T-cell (primary cell): Measurements from ENCODE around the gene STAB1. TPM values are rescaled to one million over a fixed set of nuclear protein-coding genes. Genes with fewer than 3 reads are reported as not detected.

Experiments used
- ATAC-seq, 4 experiments: fragments of 200-7000 bp in 3 of 4; fragments of 150-1000 bp in 1 of 4; cut with Tn5 transposase; replicated peaks in 1 of 4; 1 replicate in 3 of 4; 2 replicates in 1 of 4; pipeline ENCODE4 v1.10.0; 2021; ENCODE audit warnings: moderate library complexity in 3 of 4, mild to moderate bottlenecking in 2 of 4, moderate number of reproducible peaks in 1 of 4
- CTCF ChIA-PET, 2 donors: fragments of 300-600 bp; sonication (Branson Sonifier 250); formaldehyde crosslinking; loops; one replicate each; lab custom pipeline; 2022; ENCODE audit warnings: antibody characterized with exemption in 2 of 2; lab: Charles Lee
- POLR2A ChIA-PET, 2 donors: fragments of 300-600 bp; sonication (Branson Sonifier 250); formaldehyde crosslinking; loops; one replicate each; lab custom pipeline; 2022; ENCODE audit warnings: antibody characterized with exemption in 2 of 2; lab: Charles Lee
- DNase-seq, 35 experiments: peaks; one replicate each; pipeline versions ENCODE4 v3.0.0 to v3.0.0-alpha.2; 2013 to 2023
- H3K27ac ChIP-seq: one replicate; pipeline ENCODE4 v1.5.1; 2013; ENCODE audit warnings: low read length
- H3K27me3 ChIP-seq, 2 experiments: replicated peaks in 1 of 2; 1 replicate in 1 of 2; 2 replicates in 1 of 2; pipeline versions ENCODE4 v1.6.1 to v1.7.0; 2013; ENCODE audit warnings: low read length in 1 of 2, mixed read lengths in 1 of 2; ENCODE audit not compliant: control insufficient read depth in 2 of 2, insufficient read depth in 2 of 2; ENCODE audit errors: extremely low read depth in 1 of 2
- H3K36me3 ChIP-seq, 2 donors: 1 replicate in 1 of 2; 2 replicates in 1 of 2; pipeline versions ENCODE4 v1.6.1 to v1.7.0; 2013; ENCODE audit warnings: low read length in 1 of 2; ENCODE audit not compliant: control insufficient read depth in 2 of 2, insufficient read depth in 1 of 2; ENCODE audit errors: extremely low read depth in 1 of 2
- H3K4me1 ChIP-seq, 2 experiments: 1 replicate in 1 of 2; 2 replicates in 1 of 2; pipeline versions ENCODE4 v1.6.1 to v1.7.0; 2013; ENCODE audit warnings: low read length in 2 of 2, mixed read lengths in 1 of 2; ENCODE audit not compliant: insufficient read depth in 2 of 2, control insufficient read depth in 1 of 2; ENCODE audit errors: extremely low read depth in 1 of 2
- H3K4me3 ChIP-seq, 2 donors: 1 replicate in 1 of 2; 2 replicates in 1 of 2; pipeline versions ENCODE4 v1.5.1 to v1.7.0; 2013; ENCODE audit warnings: mild to moderate bottlenecking in 2 of 2, low read length in 1 of 2, moderate library complexity in 1 of 2; ENCODE audit not compliant: control insufficient read depth in 1 of 2; ENCODE audit errors: extremely low read depth in 1 of 2
- H3K9me3 ChIP-seq: 2 replicates; pipeline ENCODE4 v1.7.0; 2013
- H3K27ac Mint-ChIP-seq, 2 donors: one replicate each; pipeline ENCODE4 v1.8.0; 2020 to 2021; ENCODE audit warnings: mild to moderate bottlenecking in 2 of 2, mixed read lengths in 2 of 2
- H3K27me3 Mint-ChIP-seq, 2 donors: one replicate each; pipeline ENCODE4 v1.8.0; 2021 to 2022; ENCODE audit warnings: mixed read lengths in 2 of 2
- H3K36me3 Mint-ChIP-seq: one replicate; pipeline ENCODE4 v1.8.0; 2021; ENCODE audit warnings: mixed read lengths
- H3K4me1 Mint-ChIP-seq, 3 donors: one replicate each; pipeline ENCODE4 v1.8.0; 2020 to 2022; ENCODE audit warnings: mixed read lengths in 3 of 3, mild to moderate bottlenecking in 1 of 3
- H3K4me3 Mint-ChIP-seq, 3 donors: one replicate each; pipeline ENCODE4 v1.8.0; 2020 to 2022; ENCODE audit warnings: mild to moderate bottlenecking in 3 of 3, mixed read lengths in 3 of 3, moderate library complexity in 3 of 3
- H3K9me3 Mint-ChIP-seq, 3 donors: one replicate each; pipeline ENCODE4 v1.8.0; 2020 to 2022; ENCODE audit warnings: mixed read lengths in 3 of 3
- WGBS: methylation state at CpG from one replicate; pipeline ENCODE4 v1.1.5; 2013; ENCODE audit warnings: missing lambda C conversion rate; ENCODE audit not compliant: insufficient coverage; 5-methylcytosine and 5-hydroxymethylcytosine counted together
- total RNA-seq, 35 experiments: library from RNA in 6 of 35; stranded (reverse) in 6 of 35; fragments of 120-200 nt in 1 of 35; gene quantifications; one replicate each; pipeline versions ENCODE4 v1.2.1 to v1.2.4 and lab custom pipeline; 2013 to 2026

The STAB1 gene
- total RNA-seq, 5 donors from 2014 or later (not counting 1 experiment from before 2014, with no cell fraction given), result 0.38 to 2.2 (median 1.7) TPM

DNA sequence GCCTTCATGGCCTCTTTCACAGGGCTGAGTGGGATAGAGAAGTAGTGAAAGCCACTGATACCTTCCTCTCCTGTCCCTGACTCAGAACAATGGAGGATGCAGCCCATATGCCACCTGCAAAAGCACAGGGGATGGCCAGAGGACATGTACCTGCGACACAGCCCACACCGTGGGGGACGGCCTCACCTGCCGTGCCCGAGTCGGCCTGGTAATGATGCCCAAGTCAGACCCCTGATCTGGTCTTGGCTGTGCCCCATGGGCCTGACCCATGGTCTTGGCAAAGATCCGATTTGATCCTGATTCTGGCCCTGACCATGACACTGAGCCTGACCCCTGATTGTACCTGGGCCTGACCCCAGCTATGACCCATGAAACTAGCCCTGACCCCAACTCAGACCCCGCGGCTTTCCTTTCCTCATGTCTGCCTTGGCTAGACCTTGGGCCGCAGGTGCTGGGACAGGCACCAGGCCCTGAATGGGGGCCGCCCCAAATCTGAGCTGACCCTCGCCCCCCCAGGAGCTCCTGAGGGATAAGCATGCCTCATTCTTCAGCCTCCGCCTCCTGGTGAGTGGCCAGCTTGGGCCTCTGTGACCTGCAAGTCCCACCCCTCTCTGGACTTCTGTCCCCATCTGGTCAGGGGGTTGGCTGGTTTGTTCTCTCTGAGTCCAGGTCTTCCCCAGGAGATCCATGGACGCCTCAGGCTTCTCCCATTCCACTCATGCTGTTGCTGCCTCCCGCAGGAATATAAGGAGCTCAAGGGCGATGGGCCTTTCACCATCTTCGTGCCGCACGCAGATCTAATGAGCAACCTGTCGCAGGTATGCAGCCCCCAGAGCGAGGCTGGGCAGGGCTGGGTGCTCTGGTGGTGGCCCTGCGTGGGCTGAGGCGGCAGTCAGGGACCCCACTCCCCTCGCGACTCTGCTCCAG, 22.9 kb downstream of the STAB1 start:
- no peak overlapping the region for H3K4me3 ChIP-seq
- Mint-ChIP-seq H3K27ac (no peak overlapping the region), H3K27me3 (no peaks in the 10 kb centered on the region), H3K9me3 (no peaks in the 10 kb centered on the region), H3K4me3 (no peak overlapping the region), H3K36me3 (no peaks in the 10 kb centered on the region), H3K4me1 (no peaks in the 10 kb centered on the region)
- ChIA-PET POLR2A (no interaction called here), CTCF (no interaction called here)
- H3K36me3 ChIP-seq, result no peaks in the 10 kb centered on the region
- WGBS, result 91% methylated on average over 22 of the region's 25 CpGs
- ATAC-seq (no peak), DNase-seq (no peak)
- H3K4me1 ChIP-seq, result no peaks in the 10 kb centered on the region
- H3K9me3 ChIP-seq, result no peaks in the 10 kb centered on the region
- no peak overlapping the region for H3K27ac ChIP-seq
- no peaks in the 10 kb centered on the region for H3K27me3 ChIP-seq

DNA sequence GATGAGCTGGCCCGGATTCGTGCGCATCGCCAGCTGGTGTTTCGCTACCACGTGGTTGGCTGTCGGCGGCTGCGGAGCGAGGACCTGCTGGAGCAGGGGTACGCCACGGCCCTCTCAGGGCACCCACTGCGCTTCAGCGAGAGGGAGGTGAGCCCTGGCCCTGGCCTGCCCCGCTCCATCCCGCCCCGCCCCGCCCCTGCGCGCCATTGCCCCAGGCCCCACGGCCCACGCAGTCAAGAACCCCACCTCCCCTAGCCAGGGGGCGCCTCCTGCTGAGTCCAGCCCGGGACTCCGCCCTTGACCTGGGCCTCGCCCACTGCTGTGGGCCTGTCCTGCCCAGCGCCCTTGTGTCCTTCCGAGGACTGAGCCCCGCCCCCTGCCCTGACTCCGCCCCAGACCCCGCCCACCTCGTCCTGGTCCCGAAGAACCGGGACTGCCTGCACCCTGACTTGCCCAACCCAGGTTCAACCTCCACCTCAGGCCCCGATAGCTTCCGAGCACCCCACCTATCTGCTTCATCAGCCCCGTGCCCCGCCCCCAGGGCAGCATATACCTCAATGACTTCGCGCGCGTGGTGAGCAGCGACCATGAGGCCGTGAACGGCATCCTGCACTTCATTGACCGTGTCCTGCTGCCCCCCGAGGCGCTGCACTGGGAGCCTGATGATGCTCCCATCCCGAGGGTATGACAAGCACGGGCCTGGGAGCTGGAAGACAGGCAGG, 23.7 kb downstream of the STAB1 start:
- no peak overlapping the region for H3K4me3 Mint-ChIP-seq
- Histone ChIP-seq H3K27ac (no peak overlapping the region), H3K4me1 (no peaks in the 10 kb centered on the region), H3K36me3 (no peaks in the 10 kb centered on the region), H3K4me3 (no peak overlapping the region), H3K27me3 (no peaks in the 10 kb centered on the region), H3K9me3 (no peaks in the 10 kb centered on the region)
- no peaks in the 10 kb centered on the region for H3K9me3 Mint-ChIP-seq
- H3K36me3 Mint-ChIP-seq, result no peaks in the 10 kb centered on the region
- no peak overlapping the region for H3K27ac Mint-ChIP-seq
- H3K4me1 Mint-ChIP-seq, result no peaks in the 10 kb centered on the region
- CTCF ChIA-PET, result no interaction called here
- H3K27me3 Mint-ChIP-seq, result no peaks in the 10 kb centered on the region
- WGBS, result 92% methylated on average over 42 of the region's 50 CpGs
- POLR2A ChIA-PET, result no interaction called here
- ATAC-seq, result no peak
- DNase-seq, result no peak

GRCh38 chr3:52519445-52520140, 24.5 kb downstream of the STAB1 start:
- no peak for DNase-seq
- Mint-ChIP-seq H3K4me1 (no peaks in the 10 kb centered on the region), H3K9me3 (no peaks in the 10 kb centered on the region), H3K27me3 (no peaks in the 10 kb centered on the region), H3K36me3 (no peaks in the 10 kb centered on the region), H3K4me3 (no peak overlapping the region), H3K27ac (no peak overlapping the region)
- H3K4me1 ChIP-seq, result no peaks in the 10 kb centered on the region
- ChIA-PET POLR2A (no interaction called here), CTCF (no interaction called here)
- no peak overlapping the region for H3K27ac ChIP-seq
- no peaks in the 10 kb centered on the region for H3K27me3 ChIP-seq
- no peaks in the 10 kb centered on the region for H3K36me3 ChIP-seq
- no peak overlapping the region for H3K4me3 ChIP-seq
- WGBS, result 91% methylated on average over 21 of the region's 22 CpGs
- no peaks in the 10 kb centered on the region for H3K9me3 ChIP-seq
- no peak for ATAC-seq

GRCh38 chr3:52520141-52520667, 25.1 kb downstream of the STAB1 start:
- H3K27ac ChIP-seq, result no peak overlapping the region
- H3K9me3 Mint-ChIP-seq, result no peaks in the 10 kb centered on the region
- ChIA-PET CTCF (interaction anchor here in 1 of 2 donors (0.6 kb wide), 1 partner anchor 238 kb away, joined by 3 read pairs; no protein-coding TSS in a partner anchor), POLR2A (interaction anchor here in 1 of 2 donors (0.7 kb wide), 1 partner anchor 170 kb away, joined by 6 read pairs; no protein-coding TSS in a partner anchor)
- H3K9me3 ChIP-seq, result no peaks in the 10 kb centered on the region
- H3K4me3 ChIP-seq, result no peak overlapping the region
- no peak overlapping the region for H3K27ac Mint-ChIP-seq
- DNase-seq, result no peak
- no peaks in the 10 kb centered on the region for H3K27me3 Mint-ChIP-seq
- WGBS, result 70% methylated on average over 8 of the region's 14 CpGs
- H3K27me3 ChIP-seq, result no peaks in the 10 kb centered on the region
- H3K4me1 ChIP-seq, result no peaks in the 10 kb centered on the region
- no peaks in the 10 kb centered on the region for H3K4me1 Mint-ChIP-seq
- H3K36me3 Mint-ChIP-seq, result no peaks in the 10 kb centered on the region
- no peak for ATAC-seq
- no peaks in the 10 kb centered on the region for H3K36me3 ChIP-seq
- no peak overlapping the region for H3K4me3 Mint-ChIP-seq

DNA sequence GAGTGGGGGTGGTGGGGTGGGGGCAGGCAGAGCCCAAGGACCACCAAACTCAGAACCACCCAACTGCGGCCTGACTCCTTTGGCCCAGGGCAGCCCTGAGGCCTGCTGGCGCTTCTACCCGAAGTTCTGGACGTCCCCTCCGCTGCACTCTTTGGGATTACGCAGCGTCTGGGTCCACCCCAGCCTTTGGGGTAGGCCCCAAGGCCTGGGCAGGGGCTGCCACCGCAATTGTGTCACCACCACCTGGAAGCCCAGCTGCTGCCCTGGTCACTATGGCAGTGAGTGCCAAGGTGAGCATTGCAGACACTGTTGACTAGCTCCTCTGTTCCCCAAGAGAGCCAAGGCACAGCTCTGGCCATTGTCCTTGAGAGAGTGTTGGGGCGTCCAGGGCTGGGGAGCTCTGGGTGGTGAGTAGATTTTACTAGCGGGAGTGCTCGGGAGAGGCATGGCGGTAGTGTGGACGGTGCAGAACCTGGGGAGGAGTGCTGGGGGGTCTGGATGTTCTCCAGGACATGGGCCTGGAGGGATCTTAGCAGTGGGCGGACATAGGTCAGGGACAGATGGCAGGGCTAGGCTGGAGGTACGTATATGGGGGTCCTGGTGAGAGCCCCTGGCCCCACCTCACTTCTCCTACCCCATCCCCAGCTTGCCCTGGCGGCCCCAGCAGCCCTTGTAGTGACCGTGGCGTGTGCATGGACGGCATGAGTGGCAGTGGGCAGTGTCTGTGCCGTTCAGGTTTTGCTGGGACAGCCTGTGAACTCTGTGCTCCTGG, 25.8 kb downstream of the STAB1 start:
- Histone ChIP-seq H3K27me3 (no peaks in the 10 kb centered on the region), H3K4me1 (no peaks in the 10 kb centered on the region), H3K4me3 (no peak overlapping the region), H3K9me3 (no peaks in the 10 kb centered on the region), H3K36me3 (no peaks in the 10 kb centered on the region), H3K27ac (no peak overlapping the region)
- POLR2A ChIA-PET, result interaction anchor here in 1 of 2 donors (0.7 kb wide), 1 partner anchor 171 kb away, joined by 6 read pairs; no protein-coding TSS in a partner anchor
- ATAC-seq (no peak), DNase-seq (no peak)
- no peak overlapping the region for H3K27ac Mint-ChIP-seq
- H3K4me1 Mint-ChIP-seq, result no peaks in the 10 kb centered on the region
- 91% methylated on average over 17 of the region's 20 CpGs for WGBS
- H3K4me3 Mint-ChIP-seq, result no peak overlapping the region
- H3K27me3 Mint-ChIP-seq, result no peaks in the 10 kb centered on the region
- H3K9me3 Mint-ChIP-seq, result no peaks in the 10 kb centered on the region
- H3K36me3 Mint-ChIP-seq, result no peaks in the 10 kb centered on the region
- CTCF ChIA-PET, result interaction anchor here in 1 of 2 donors (0.6 kb wide), 1 partner anchor 237 kb away, joined by 3 read pairs; no protein-coding TSS in a partner anchor
